Right ventricle myocardium superior (tissue), 1 donor: ENCODE data around the gene GRID1. TPM values are rescaled to one million over a fixed set of nuclear protein-coding genes. Genes with fewer than 3 reads are reported as not detected.

ENCODE experiments used
- ATAC-seq: fragments of 200-7000 bp; cut with Tn5 transposase; one replicate; pipeline ENCODE4 v1.9.1; 2020; ENCODE audit warnings: mild to moderate bottlenecking; ENCODE audit not compliant: poor library complexity
- DNase-seq: peaks from one replicate; pipeline ENCODE4 v3.0.0-alpha.2; 2020
- intact Hi-C: fragments of 100-400 bp; cut with DNase I; formaldehyde crosslinking; loops from one replicate; pipeline ENCODE4 v1.11.2; 2022
- total RNA-seq: library from RNA; stranded (reverse); fragmentation: NEBNext Ultra II Directional; extraction: Animal tissue kit (Norgen Biotek cat#: 25700); gene quantifications from one replicate; pipeline ENCODE4 v1.2.1, GENCODE V29; 2021
- donor health status: DM: no; HTN: yes; CAD: no; lungs with severe emphysema.

GRID1 gene
- total RNA-seq, 1 donor from 2014 or later, result 1.1 TPM

DNA sequence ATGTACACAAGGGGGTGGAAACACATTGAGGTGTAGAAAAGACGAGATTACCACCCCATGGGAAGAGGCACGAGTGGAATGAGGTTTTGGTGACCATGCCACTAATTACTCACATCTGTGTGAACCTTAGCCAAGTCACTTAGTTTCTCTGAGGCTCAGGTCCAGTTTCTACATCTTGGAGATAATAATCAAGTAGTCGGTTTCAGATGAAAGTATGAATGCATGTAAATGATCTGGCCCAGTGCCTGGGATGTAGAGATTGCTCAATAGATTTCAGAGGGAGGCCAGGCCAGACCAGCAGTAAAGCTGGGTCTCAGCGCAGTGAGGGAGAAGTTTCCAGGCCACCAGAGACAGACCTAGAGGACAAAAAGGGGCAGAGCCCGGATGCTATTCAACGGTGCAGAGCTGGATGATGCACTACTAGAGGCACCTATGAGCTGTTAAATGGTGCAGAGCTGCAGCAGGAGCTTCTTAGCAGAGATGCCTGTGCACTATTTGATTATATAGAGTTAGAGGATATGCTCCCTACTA is 725.1 kb downstream of the GRID1 start:
- ATAC-seq (no peak), DNase-seq (no peak)
- intact Hi-C loops, result no loop called here

DNA sequence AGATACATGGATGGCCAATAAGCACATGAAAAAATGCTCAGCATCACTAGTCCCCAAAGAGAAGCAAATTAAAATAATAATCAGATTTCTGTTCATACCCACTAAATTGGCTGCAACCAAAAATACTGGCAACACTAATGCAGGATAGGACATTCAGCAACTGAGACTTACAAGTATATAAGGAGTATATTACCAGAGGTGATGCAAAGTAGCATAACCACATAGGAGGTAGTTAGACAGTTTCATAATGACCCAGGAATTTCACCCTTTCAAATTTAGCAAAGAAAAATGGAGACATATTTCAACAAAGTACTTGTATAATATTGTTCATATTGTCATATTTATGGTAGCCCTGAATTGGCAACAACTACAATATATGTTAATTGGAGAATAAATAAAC is 727.8 kb downstream of the GRID1 start:
- ATAC-seq, result no peak
- no peak for DNase-seq

GRCh38 chr10:85635650-85636049 is 730.9 kb downstream of the GRID1 start:
- intact Hi-C loops, result no loop called here
- ATAC-seq (no peak), DNase-seq (no peak)

More for the DNA sequence above, 727.8 kb downstream of the GRID1 start:
- intact Hi-C loops, result no loop called here

DNA sequence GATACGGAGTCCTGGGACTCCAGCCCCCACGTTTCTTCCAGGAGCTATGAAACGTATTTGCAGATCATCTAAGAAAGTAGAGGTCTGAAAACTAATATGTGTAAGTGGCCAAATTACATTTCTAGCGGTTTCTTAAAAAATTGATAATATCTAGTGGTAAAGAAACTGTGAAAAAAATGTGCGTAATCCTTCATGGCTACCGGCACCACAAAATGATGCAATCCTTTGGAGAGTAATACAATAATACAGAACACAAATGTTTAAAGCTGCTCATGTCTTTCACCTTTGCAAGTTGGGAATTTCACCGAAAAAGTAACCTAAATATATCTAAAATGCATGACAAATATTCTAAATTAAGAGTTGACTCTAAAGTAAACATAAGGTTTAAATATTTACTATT is 742.1 kb downstream of the GRID1 start:
- intact Hi-C loops, result no loop called here
- no peak for DNase-seq
- no peak for ATAC-seq

DNA sequence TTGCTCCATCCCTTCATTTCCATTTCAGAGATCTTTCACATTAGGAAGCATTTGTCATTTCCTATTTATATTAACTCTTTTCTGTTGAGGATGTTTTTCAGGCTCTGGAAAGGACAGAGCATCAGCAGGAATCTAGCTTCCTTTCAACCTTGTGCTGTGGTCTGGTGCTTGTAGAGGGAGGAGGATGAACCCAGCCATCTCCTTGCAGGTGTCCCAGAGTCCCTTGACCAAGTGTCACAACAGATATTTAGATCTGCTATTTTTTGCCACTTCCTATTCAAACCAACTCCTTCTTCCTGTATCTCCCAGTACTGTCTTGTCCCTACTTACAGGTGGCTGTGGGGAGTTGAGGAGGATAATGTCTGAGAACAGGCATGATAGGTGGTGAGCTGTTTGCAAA is 742.8 kb downstream of the GRID1 start:
- DNase-seq (no peak), ATAC-seq (no peak)
- intact Hi-C loops, result no loop called here

DNA sequence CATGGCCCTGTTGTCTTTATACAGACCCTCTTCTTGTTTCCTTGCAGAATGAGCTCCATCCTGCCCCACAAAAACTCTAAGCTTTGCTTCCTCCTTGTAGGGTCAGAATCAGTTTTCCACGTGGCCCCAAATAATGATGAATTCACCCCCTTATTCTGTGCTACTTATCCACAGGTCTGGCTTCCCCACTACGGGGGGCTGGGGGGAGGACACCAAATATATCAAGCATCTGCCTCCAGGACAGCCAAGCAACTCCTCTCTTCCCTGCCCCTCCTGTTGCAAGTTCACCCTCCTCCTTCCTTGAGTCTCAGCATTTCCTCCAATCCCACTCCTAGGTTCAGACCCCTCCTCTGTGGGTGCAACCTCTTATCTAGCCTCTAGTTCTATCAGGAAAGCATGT is 743.3 kb downstream of the GRID1 start:
- DNase-seq, result no peak
- ATAC-seq, result no peak
- intact Hi-C loops, result no loop called here

DNA sequence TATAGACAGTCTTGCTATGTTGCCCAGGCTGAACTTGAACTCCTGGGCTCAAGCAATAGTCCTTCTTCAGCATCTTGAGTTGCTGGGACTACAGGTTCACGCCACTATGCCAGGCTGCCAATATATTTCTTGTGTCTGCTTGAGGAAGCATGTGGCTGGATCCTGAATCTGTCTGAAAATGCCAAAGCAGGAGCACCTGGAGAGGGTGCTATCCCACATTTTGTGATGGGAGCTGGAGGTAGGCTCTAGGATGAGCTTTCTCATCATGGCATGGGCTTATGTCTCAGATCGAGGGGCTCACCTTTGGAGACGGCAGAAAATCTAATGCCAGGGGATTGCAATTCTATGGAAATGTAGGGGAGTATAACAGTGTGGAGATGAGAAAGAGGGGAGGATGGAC is 744.2 kb downstream of the GRID1 start:
- ATAC-seq, result no peak
- no peak for DNase-seq
- intact Hi-C loops, result no loop called here

DNA sequence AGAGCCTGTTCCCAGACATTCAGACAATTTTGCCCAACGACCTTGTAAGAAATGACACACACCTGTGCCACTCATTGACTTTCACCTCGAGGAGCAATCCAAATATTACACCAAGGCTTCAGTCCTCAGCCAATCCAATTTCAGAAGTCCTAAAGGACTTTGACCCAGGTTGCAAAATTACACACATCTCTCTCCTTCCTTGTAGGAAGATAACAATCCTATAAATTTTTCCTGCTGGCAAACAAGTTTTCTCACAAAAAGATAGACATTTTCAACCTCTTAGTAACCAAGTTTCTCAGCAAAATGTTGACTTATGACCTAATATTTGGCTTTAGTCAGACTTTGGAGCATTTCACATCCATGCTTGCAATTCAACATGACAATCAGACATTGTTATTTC is 745.0 kb downstream of the GRID1 start:
- ATAC-seq (no peak), DNase-seq (no peak)
- intact Hi-C loops, result no loop called here

GRCh38 chr10:85620807-85621206 is 745.8 kb downstream of the GRID1 start:
- ATAC-seq (no peak), DNase-seq (no peak)
- intact Hi-C loops, result no loop called here

GRCh38 chr10:85619832-85620231 is 746.8 kb downstream of the GRID1 start:
- DNase-seq, result no peak
- intact Hi-C loops, result no loop called here

GRCh38 chr10:85618841-85619240 is 747.8 kb downstream of the GRID1 start:
- DNase-seq (no peak), ATAC-seq (no peak)
- intact Hi-C loops, result no loop called here

More at GRCh38 chr10:85619832-85620231, 746.8 kb downstream of the GRID1 start:
- ATAC-seq, result no peak

DNA sequence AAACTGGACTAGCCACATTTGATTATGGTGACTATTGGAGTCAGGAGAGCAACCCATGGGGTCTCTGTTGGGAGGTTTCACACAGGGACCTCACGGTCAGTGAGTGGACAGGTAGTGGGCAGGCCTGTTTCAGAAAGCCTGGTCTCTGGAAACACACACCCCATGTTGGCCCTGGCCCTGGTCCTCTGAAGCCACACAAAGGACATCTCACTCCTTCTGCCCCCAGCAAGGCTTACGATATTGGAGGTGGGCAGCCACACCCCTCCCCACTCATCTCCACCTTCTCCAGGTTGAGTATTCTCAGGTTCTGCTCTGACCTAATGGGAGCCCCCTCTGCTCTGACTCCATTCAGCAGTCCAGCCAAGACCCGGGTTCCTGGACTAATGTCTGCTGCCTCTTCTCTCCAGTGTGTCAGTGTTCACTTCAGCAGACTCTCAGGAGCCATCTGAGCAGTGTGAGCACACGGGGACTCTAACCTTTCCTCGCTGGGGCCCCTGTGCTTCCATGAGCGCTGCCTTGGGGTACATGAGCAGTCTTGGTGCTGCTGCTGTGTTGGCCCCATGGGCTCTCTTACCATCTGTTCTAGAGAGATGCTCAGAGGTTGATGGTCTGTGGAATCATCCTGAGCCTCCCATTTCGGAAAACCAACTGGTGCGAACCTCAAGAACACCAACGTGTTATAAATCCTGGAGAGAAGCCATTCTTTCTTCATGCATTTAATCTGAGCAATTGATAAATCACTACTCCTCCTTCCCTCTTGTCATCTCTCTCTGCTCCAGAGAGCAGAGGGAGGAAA is 748.6 kb downstream of the GRID1 start:
- ATAC-seq, result no peak
- no peak for DNase-seq
- intact Hi-C loops, result no loop called here

DNA sequence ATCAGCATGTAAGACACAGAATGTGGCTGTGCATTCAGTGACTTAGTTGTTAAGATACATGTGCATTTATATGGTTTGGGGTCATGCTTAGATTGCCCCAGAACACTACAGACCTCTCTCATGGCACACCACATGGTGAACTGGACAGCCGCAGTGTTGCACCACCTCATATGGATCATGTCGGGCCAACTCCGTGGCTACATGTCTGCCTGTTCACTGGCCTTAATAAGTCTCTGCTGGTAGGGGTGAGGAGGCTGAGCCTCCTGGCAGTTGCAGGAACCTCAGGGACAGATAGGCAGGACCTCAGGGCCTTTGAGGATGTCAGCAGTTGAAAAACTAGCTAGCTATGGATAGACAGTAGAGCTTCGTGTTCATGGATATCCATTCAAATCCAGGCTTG is 751.0 kb downstream of the GRID1 start:
- no peak for DNase-seq
- intact Hi-C loops, result no loop called here
- no peak for ATAC-seq

GRCh38 chr10:85614981-85615380 is 751.6 kb downstream of the GRID1 start:
- no peak for DNase-seq

DNA sequence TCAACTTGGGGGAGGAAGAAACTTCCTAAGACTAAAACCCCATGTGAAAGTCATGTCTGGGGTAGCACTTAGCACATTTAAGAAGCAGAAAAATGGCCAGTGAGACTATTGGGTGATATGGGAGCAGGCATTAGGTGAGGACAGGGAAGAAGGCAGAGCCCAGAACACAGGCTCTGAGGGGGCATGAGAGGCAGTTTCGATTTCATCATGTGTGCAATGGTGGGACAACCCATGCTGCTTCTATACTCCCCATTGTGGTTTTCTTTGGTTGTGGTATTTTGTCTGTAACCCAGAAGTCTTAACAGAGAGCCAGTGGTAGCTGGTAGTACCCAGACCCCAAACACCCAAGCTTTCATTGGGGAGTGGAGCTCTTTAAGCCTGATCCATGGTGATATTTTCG is 752.0 kb downstream of the GRID1 start:
- ATAC-seq (no peak), DNase-seq (no peak)
- intact Hi-C loops, result no loop called here

More at GRCh38 chr10:85614981-85615380, 751.6 kb downstream of the GRID1 start:
- intact Hi-C loops, result no loop called here
- ATAC-seq, result no peak

- intact Hi-C loops, result no loop called here
- ATAC-seq (no peak), DNase-seq (no peak)
Measured at GRCh38 chr10:85613391-85613790, 753.2 kb downstream of the GRID1 start.

DNA sequence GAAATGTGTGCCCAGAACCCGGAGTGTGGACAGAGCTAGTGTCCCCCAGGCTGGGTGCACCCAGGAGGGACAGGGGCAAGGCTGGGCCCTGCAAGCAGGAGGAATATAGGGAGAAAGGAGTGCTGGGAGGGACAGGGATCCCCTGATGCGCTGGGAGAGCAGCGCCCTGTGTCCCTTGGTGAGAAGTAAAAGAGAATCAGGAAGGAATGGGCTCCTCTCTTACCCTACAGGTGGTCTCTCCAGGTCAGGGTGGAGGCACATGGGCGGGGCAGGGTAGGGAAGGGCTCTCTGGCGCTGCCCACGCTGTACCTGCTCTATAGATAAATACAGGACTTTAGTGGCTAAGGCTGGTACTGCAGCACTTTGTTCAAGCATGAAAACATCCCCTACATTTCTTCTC is 753.8 kb downstream of the GRID1 start:
- no peak for DNase-seq
- intact Hi-C loops, result no loop called here

GRCh38 chr10:85612378-85612775 is 754.2 kb downstream of the GRID1 start:
- intact Hi-C loops, result no loop called here
- no peak for ATAC-seq

More for the DNA sequence above, 753.8 kb downstream of the GRID1 start:
- ATAC-seq, result no peak

GRCh38 chr10:85611746-85612377 is 754.7 kb downstream of the GRID1 start:
- intact Hi-C loops, result no loop called here
- DNase-seq (no peak), ATAC-seq (no peak)

More at GRCh38 chr10:85612378-85612775, 754.2 kb downstream of the GRID1 start:
- DNase-seq, result no peak

DNA sequence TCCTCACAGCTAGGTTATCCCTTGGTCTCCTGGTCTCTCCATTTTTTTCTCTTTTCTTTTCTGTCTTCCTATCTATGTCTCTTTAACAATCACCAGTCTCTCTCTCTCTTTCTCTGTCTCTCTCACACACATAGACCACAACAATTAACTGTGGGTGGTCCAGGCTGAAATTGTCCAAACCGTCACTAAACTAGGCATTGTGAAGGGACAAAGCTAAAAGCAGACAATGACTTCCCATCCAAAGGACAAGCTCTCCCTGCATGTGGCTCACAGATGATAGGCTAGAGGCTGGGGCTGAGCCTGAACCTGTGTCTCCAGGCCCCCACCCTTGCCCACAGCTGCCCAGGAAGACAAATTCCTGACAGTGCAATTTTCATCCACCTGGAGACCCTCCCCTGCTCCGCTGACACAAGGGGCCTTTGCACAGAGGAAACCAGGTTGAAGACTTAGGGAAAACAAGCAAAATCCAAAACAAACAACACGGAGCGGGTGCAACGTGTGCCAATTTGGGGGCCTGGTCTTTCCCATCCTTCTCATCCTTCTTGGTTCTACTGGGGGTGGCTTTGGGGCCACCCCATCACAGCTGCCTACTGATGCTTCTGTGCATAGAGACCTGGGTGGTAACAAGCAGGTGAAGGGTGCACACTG is 755.4 kb downstream of the GRID1 start:
- intact Hi-C loops, result no loop called here
- ATAC-seq, result no peak
- no peak for DNase-seq
